K562 (cell line): ENCODE measurements around the gene RNF214. TPM values are rescaled to one million over a fixed set of nuclear protein-coding genes. Genes with fewer than 3 reads are reported as not detected.

Experiments
- ATAC-seq: fragments of 200-7000 bp; cut with Tn5 transposase; 3 replicates; pipeline ENCODE4 v1.9.1; 2020; ENCODE audit warnings: moderate library complexity
- BruUV-seq: library from RNA; stranded (reverse); fragments of 400-500 nt; replicated peaks from 2 replicates; lab custom pipeline; 2021; lab: Mats Ljungman, UMichigan
- CTCF ChIA-PET: fragments of 300-600 bp; formaldehyde crosslinking; extraction: SDS; loops from one replicate; lab custom pipeline; 2021; ENCODE audit warnings: low intra/inter-chr PET ratio; lab: Yijun Ruan, JAX
- POLR2A ChIA-PET: fragments of 300-600, 350-650 bp; sonication (Branson Sonifier 250); formaldehyde crosslinking; extraction: SDS; loops from one replicate; lab custom pipeline; 2021; ENCODE audit warnings: antibody characterized with exemption, inconsistent platforms; lab: Yijun Ruan, JAX
- DNase-seq, 4 experiments: peaks; one replicate each; pipeline versions ENCODE4 v3.0.0 to v3.0.0-alpha.2; 2011 to 2018; ENCODE audit warnings: low spot score in 3 of 4, mixed read lengths in 3 of 4; ENCODE audit errors: extremely low read depth in 1 of 4
- FAIRE-seq: peaks from 2 replicates; lab custom pipeline; 2011; peaks lifted over from hg19 to GRCh38; lab: Jason Lieb, UNC
- H2AFZ ChIP-seq: 2 replicates; pipeline ENCODE4 v1.6.0; 2011; ENCODE audit warnings: low read depth, low read length, control low read depth, inconsistent platforms
- H3K27ac ChIP-seq: fragments of 200-600 bp; 3 replicates; pipeline ENCODE4 v1.8.0; 2011; ENCODE audit warnings: low read depth, mild to moderate bottlenecking, control low read depth, inconsistent platforms, low read length, moderate library complexity, mixed read lengths; ENCODE audit errors: extremely low read depth
- H3K27me3 ChIP-seq, 2 experiments: fragments of 300-600 bp in 1 of 2; 2 replicates in 1 of 2; 3 replicates in 1 of 2; pipeline versions ENCODE4 v1.6.0 to v1.8.0; 2011; ENCODE audit warnings: inconsistent platforms in 2 of 2, low read length in 2 of 2, mild to moderate bottlenecking in 1 of 2, mixed read lengths in 1 of 2, moderate library complexity in 1 of 2; ENCODE audit not compliant: control insufficient read depth in 2 of 2, insufficient read depth in 2 of 2
- H3K36me3 ChIP-seq: fragments of 300-600 bp; 3 replicates; pipeline ENCODE4 v1.8.0; 2011; ENCODE audit warnings: mild to moderate bottlenecking, low read length, inconsistent platforms; ENCODE audit not compliant: control insufficient read depth, insufficient read depth
- H3K4me1 ChIP-seq, 2 experiments: fragments of 200-600 bp in 1 of 2; replicated peaks in 1 of 2; 2 replicates in 1 of 2; 3 replicates in 1 of 2; pipeline versions ENCODE4 v1.5.1 to v1.8.0; 2011; ENCODE audit warnings: inconsistent platforms in 2 of 2, low read length in 2 of 2, mild to moderate bottlenecking in 1 of 2, mixed read lengths in 1 of 2, moderate library complexity in 1 of 2; ENCODE audit not compliant: control insufficient read depth in 2 of 2, insufficient read depth in 2 of 2
- H3K4me2 ChIP-seq: 2 replicates; pipeline ENCODE4 v1.6.1; 2011; ENCODE audit warnings: low read length, control low read depth, inconsistent platforms, mixed read lengths; ENCODE audit not compliant: insufficient read depth
- H3K4me3 ChIP-seq: fragments of 200-600 bp; sonication (generic), shearing (Covaris generic); 2 replicates; pipeline ENCODE4 v1.5.1; 2016; ENCODE audit warnings: control low read depth, inconsistent platforms
- H3K79me2 ChIP-seq: fragments of 200-600 bp; 3 replicates; pipeline ENCODE4 v1.8.0; 2011; ENCODE audit warnings: low read length, inconsistent platforms; ENCODE audit not compliant: control insufficient read depth, insufficient read depth
- H3K9ac ChIP-seq, 2 experiments: 2 replicates each; pipeline versions ENCODE4 v1.6.0 to v1.6.1; 2011; ENCODE audit warnings: low read depth in 2 of 2, low read length in 2 of 2, control low read depth in 1 of 2, inconsistent platforms in 1 of 2, mild to moderate bottlenecking in 1 of 2, mixed read lengths in 1 of 2; ENCODE audit not compliant: insufficient read depth in 1 of 2
- H3K9me1 ChIP-seq: one replicate; pipeline ENCODE4 v1.6.0; 2011; ENCODE audit warnings: inconsistent platforms, mild to moderate bottlenecking, low read length, moderate library complexity; ENCODE audit not compliant: control insufficient read depth, insufficient read depth
- H3K9me3 ChIP-seq: replicated peaks from 2 replicates; pipeline ENCODE4 v1.5.1; 2011; ENCODE audit warnings: low read depth, low read length, inconsistent platforms; ENCODE audit not compliant: control insufficient read depth, insufficient read depth
- H4K20me1 ChIP-seq: replicated peaks from 2 replicates; pipeline ENCODE4 v1.6.1; 2011; ENCODE audit warnings: low read length, inconsistent platforms, mixed read lengths; ENCODE audit not compliant: control insufficient read depth, insufficient read depth
- CXXC5 ChIP-seq: fragments of 250-450 bp; sonication (Bioruptor Pico); IDR thresholded peaks from 2 replicates; pipeline ENCODE4 v1.8.0; 2022; ENCODE audit warnings: inconsistent platforms, mild to moderate bottlenecking, moderate library complexity
- NFXL1 ChIP-seq: fragments of 450-650 bp; formaldehyde crosslinking; IDR thresholded peaks from 2 replicates; pipeline ENCODE4 v1.4.0; 2021; ENCODE audit warnings: mild to moderate bottlenecking
- POLR2G ChIP-seq: fragments of 200-400 bp; formaldehyde crosslinking; IDR thresholded peaks from 2 replicates; pipeline ENCODE4 v1.6.1; 2017; ENCODE audit warnings: low read depth, mild to moderate bottlenecking, antibody characterized with exemption, low read length, moderate library complexity
- RFX1 ChIP-seq: fragments of 450-650 bp; IDR thresholded peaks from 2 replicates; pipeline ENCODE4 v1.6.1; 2016; ENCODE audit warnings: mild to moderate bottlenecking, moderate library complexity
- SP2 ChIP-seq: IDR thresholded peaks from 2 replicates; pipeline ENCODE4 v1.6.1; 2011; ENCODE audit warnings: mild to moderate bottlenecking, low read depth, low read length, moderate library complexity; ENCODE audit not compliant: poor library complexity, severe bottlenecking; ENCODE audit errors: extremely low read depth
- THRAP3 ChIP-seq: fragments of 450-650 bp; IDR thresholded peaks from 2 replicates; pipeline ENCODE4 v1.6.1; 2016; ENCODE audit warnings: mild to moderate bottlenecking, inconsistent platforms, borderline replicate concordance
- ZNF232 ChIP-seq: sonication (generic); formaldehyde crosslinking; IDR thresholded peaks from 2 replicates; pipeline ENCODE4 v1.8.0; 2022; ENCODE audit warnings: mild to moderate bottlenecking, missing genetic modification reagents
- ZNF583 ChIP-seq: fragments of 250-450 bp; sonication (Bioruptor Pico); IDR thresholded peaks from 2 replicates; pipeline ENCODE4 v1.4.0; 2020
- WGBS: fragments of 100-300 bp; shearing (Covaris generic); methylation state at CpG from one replicate; pipeline ENCODE4 v1.1.6; 2016; ENCODE audit warnings: low coverage, mixed read lengths; ENCODE audit not compliant: insufficient coverage; ENCODE audit errors: missing lambda C conversion rate; 5-methylcytosine and 5-hydroxymethylcytosine counted together
- in situ Hi-C: fragments of 300-500 bp; cut with MboI; formaldehyde crosslinking; loops from 4 replicates; pipeline ENCODE4 v1.15.0; 2018; ENCODE audit warnings: inconsistent platforms, mixed read lengths
- intact Hi-C: fragments of 100-400 bp; cut with micrococcal nuclease; formaldehyde crosslinking; loops from 2 replicates; pipeline ENCODE4 v1.14.2; 2022
- polyA plus RNA-seq, 8 experiments: library from polyadenylated mRNA; depleted of rRNA in 4 of 8; stranded (reverse) in 5 of 8; unstranded in 3 of 8; fragments of >200 nt; fragmentation: Nextera tagmentation in 2 of 8; fragmentation: Illumina TruSeq in 1 of 8; extraction: Ambion mirVana in 2 of 8; extraction: Trizol in 1 of 8; gene quantifications; 2 replicates each; pipeline versions ENCODE4 v1.2.1 to v1.2.3, GENCODE V29; 2011 to 2014; ENCODE audit warnings: inconsistent platforms in 1 of 8, missing spikeins in 1 of 8
- total RNA-seq, 7 experiments: library from RNA; depleted of rRNA in 6 of 7; stranded (reverse); fragments of >200 nt in 6 of 7; fragmentation: Illumina TruSeq in 2 of 7; extraction: Trizol in 2 of 7; gene quantifications; 2 replicates each; pipeline versions ENCODE4 v1.2.1 to v1.2.3, GENCODE V29; 2011 to 2021; ENCODE audit warnings: low replicate concordance in 1 of 7

The RNF214 gene
- total and polyA plus RNA-seq, 9 of the 15 experiments (the other 6 are each of a cell fraction or from before 2014, with no cell fraction given): 6.6 to 24.8 (median 11.9) TPM

GRCh38 chr11:117199053-117199915 lies 33.2 kb upstream of the RNF214 start, which contains the start of gene TAGLN:
TSS of gene TAGLN (plus strand) at chr11:117199370. CDS start at chr11:117203014, 3,644 bp downstream.
- in situ Hi-C loops (no loop called here), intact Hi-C loops (no loop called here)
- DNase-seq (no peak), ATAC-seq (no peak), FAIRE-seq (no peak)
- Histone ChIP-seq H3K4me2 (no peak within 1 kb of the TSS), H3K4me3 (no peak within 1 kb of the TSS), H3K9ac (peak within 1 kb of the TSS in 1 of 2 experiments; percentile 56; a peak in 2 of 4 replicates), H3K79me2 (no peaks in the 10 kb centered on the region), H3K27me3 (no peaks in the 10 kb centered on the region), H3K4me1 (peaks cover 0 to 34% of the 10 kb centered on the region in 2 experiments; a peak in 3 of 5 replicates), H4K20me1 (no peaks in the 10 kb centered on the region; the same call in none of the 2 replicates), H3K9me1 (no peaks in the 10 kb centered on the region), H3K27ac (no peak within 1 kb of the TSS), H3K9me3 (no peaks in the 10 kb centered on the region), H3K36me3 (peaks cover 4% of the 10 kb centered on the region; the same call in 2 of the 3 replicates), H2AFZ (no peak within 1 kb of the TSS)
- WGBS: 73% methylated on average over 29 of the region's 34 CpGs
- TF ChIP-seq SP2: no peak
- no peak for TF ChIP-seq ZNF232 (CRISPR knock-in tag)
- no peak for TF ChIP-seq THRAP3
- no peak for TF ChIP-seq RFX1
- TF ChIP-seq CXXC5: no peak
- TF ChIP-seq POLR2G: peak; percentile 58; the same call in 1 of the 2 replicates
- TF ChIP-seq NFXL1 (CRISPR knock-in tag): no peak
- no peak for TF ChIP-seq ZNF583 (CRISPR knock-in tag)
- no TSS peak for BruUV-seq
- POLR2A ChIA-PET: interaction anchor here (0.7 to 1.2 kb wide), 2 partner anchors 21 to 356 kb away, joined by 3 read pairs; no protein-coding TSS in a partner anchor
- CTCF ChIA-PET: no interaction called here
